ENCODE data around the gene PNRC1.
A peak's percentile ranks its signal among the peaks of the same experiment; 100 is the strongest.
"Not testable (repeated sequence)": the region's sequence is repeated elsewhere in the genome, so short reads cannot be mapped to it uniquely, and the experiment has no call there.

The PNRC1 gene

GRCh38 chr6:89080281-89081128, at the start of gene PNRC1:
TSS of gene PNRC1 (plus strand) at chr6:89080751. CDS start at chr6:89080895, 144 bp downstream.
- peak; percentile 100 for DNase-seq (ENCODE audit: low read depth)

GRCh38 chr6:89032599-89032998, 48.0 kb upstream of the PNRC1 start:
- no peak for DNase-seq (ENCODE audit: low read depth)

- DNase-seq (ENCODE audit: low read depth): no peak
Observed at GRCh38 chr6:89033461-89033860, 47.1 kb upstream of the PNRC1 start.

- not testable (repeated sequence) for DNase-seq (ENCODE audit: low read depth)
Observed at GRCh38 chr6:89034116-89034515, 46.4 kb upstream of the PNRC1 start.

- no peak for DNase-seq (ENCODE audit: low read depth)
Observed at GRCh38 chr6:89034586-89035251, 45.8 kb upstream of the PNRC1 start.

GRCh38 chr6:89035252-89036101, 45.1 kb upstream of the PNRC1 start:
- DNase-seq (ENCODE audit: low read depth): no peak

- DNase-seq (ENCODE audit: low read depth): no peak
Observed at GRCh38 chr6:89037141-89037900, 43.2 kb upstream of the PNRC1 start.

GRCh38 chr6:89037901-89038293, 42.7 kb upstream of the PNRC1 start:
- DNase-seq (ENCODE audit: low read depth): not testable (repeated sequence)

GRCh38 chr6:89042664-89043063, 37.9 kb upstream of the PNRC1 start:
- DNase-seq (ENCODE audit: low read depth): no peak

- no peak for DNase-seq (ENCODE audit: low read depth)
Observed at GRCh38 chr6:89044328-89045010, 36.1 kb upstream of the PNRC1 start.

GRCh38 chr6:89045011-89045387, 35.6 kb upstream of the PNRC1 start:
- DNase-seq (ENCODE audit: low read depth): no peak

GRCh38 chr6:89045576-89045975, 35.0 kb upstream of the PNRC1 start:
- no peak for DNase-seq (ENCODE audit: low read depth)

- DNase-seq (ENCODE audit: low read depth): no peak
Observed at GRCh38 chr6:89047473-89047872, 33.1 kb upstream of the PNRC1 start.

- DNase-seq (ENCODE audit: low read depth): no peak
Observed at GRCh38 chr6:89048288-89048923, 32.1 kb upstream of the PNRC1 start.

- DNase-seq (ENCODE audit: low read depth): no peak
Observed at GRCh38 chr6:89048985-89049384, 31.6 kb upstream of the PNRC1 start.

GRCh38 chr6:89050155-89050554, 30.4 kb upstream of the PNRC1 start:
- DNase-seq (ENCODE audit: low read depth): no peak

GRCh38 chr6:89050697-89051096, 29.9 kb upstream of the PNRC1 start:
- DNase-seq (ENCODE audit: low read depth): no peak

- no peak for DNase-seq (ENCODE audit: low read depth)
Observed at GRCh38 chr6:89051676-89052075, 28.9 kb upstream of the PNRC1 start.

GRCh38 chr6:89054208-89054607, 26.3 kb upstream of the PNRC1 start:
- DNase-seq (ENCODE audit: low read depth): no peak

- DNase-seq (ENCODE audit: low read depth): no peak
Observed at GRCh38 chr6:89057759-89058158, 22.8 kb upstream of the PNRC1 start.

- DNase-seq (ENCODE audit: low read depth): no peak
Observed at GRCh38 chr6:89058627-89059026, 21.9 kb upstream of the PNRC1 start.

Data from activated T-cell treated with anti-CD3 and anti-CD28 coated beads for 1 hour (primary cell).